Transverse colon (tissue), 4 donors: ENCODE data around the gene RFPL1. TPM values are rescaled to one million over a fixed set of nuclear protein-coding genes. Genes with fewer than 3 reads are reported as not detected.

Experiments
- DNase-seq: peaks from one replicate; pipeline ENCODE4 v3.0.0-alpha.2; 2019
- H3K27ac ChIP-seq, 4 donors: fragments of 200-600 bp; sonication (generic); 2 replicates each; pipeline ENCODE4 v1.5.1; 2016 to 2018; ENCODE audit warnings: inconsistent platforms in 4 of 4
- H3K27me3 ChIP-seq: fragments of 200-600 bp; sonication (generic); 2 replicates; pipeline ENCODE4 v1.5.1; 2017; ENCODE audit warnings: inconsistent platforms
- H3K36me3 ChIP-seq, 4 donors: fragments of 200-600 bp; sonication (generic); 2 replicates each; pipeline ENCODE4 v1.5.1; 2017 to 2019; ENCODE audit warnings: inconsistent platforms in 4 of 4
- H3K4me1 ChIP-seq, 4 donors: fragments of 200-600 bp; sonication (generic); 2 replicates each; pipeline ENCODE4 v1.5.1; 2017 to 2020; ENCODE audit warnings: inconsistent platforms in 4 of 4
- H3K4me3 ChIP-seq, 4 donors: fragments of 200-600 bp; sonication (generic); 1 replicate in 1 of 4; 2 replicates in 3 of 4; pipeline versions ENCODE4 v1.5.1 to v1.6.1; 2017 to 2019; ENCODE audit warnings: inconsistent platforms in 4 of 4
- H3K9me3 ChIP-seq, 2 donors: fragments of 200-600 bp; sonication (generic); 2 replicates each; pipeline ENCODE4 v1.5.1; 2017 to 2019; ENCODE audit warnings: inconsistent platforms in 2 of 2
- EP300 ChIP-seq: sonication (generic); formaldehyde crosslinking; IDR thresholded peaks from one replicate; pipeline ENCODE4 v1.6.1; 2017; ENCODE audit warnings: antibody characterized with exemption, low read depth
- POLR2A ChIP-seq: fragments of 450-650 bp; IDR thresholded peaks from one replicate; pipeline ENCODE4 v1.6.1; 2016; ENCODE audit warnings: antibody characterized with exemption, mild to moderate bottlenecking, moderate library complexity
- POLR2AphosphoS5 ChIP-seq, 3 donors: sonication (generic); formaldehyde crosslinking; IDR thresholded peaks; one replicate each; pipeline ENCODE4 v1.6.1; 2016; ENCODE audit warnings: antibody characterized with exemption in 3 of 3
- WGBS, 2 donors: methylation state at CpG; one replicate each; pipeline ENCODE4 v1.1.5; 2018; ENCODE audit warnings: low coverage in 1 of 2; 5-methylcytosine and 5-hydroxymethylcytosine counted together
- in situ Hi-C, 4 donors: fragments of 200-750 bp; cut with MboI; loops; one replicate each; pipeline versions ENCODE4 v1.15.0 to v1.15.1; 2017; ENCODE audit warnings: low sequenced_read_pairs in 3 of 4, low pct_ligation_motif_present in 1 of 4, low pct_unique_long_range_greater_than_20kb in 1 of 4
- intact Hi-C: fragments of 100-400 bp; cut with DNase I; formaldehyde crosslinking; loops from one replicate; pipeline ENCODE4 v1.15.1; 2023; ENCODE audit warnings: low total_unique reads
- total RNA-seq, 4 donors: library from RNA; depleted of rRNA; stranded (reverse); fragments of >200 nt; gene quantifications; one replicate each; pipeline ENCODE4 v1.1.0, GENCODE V29; 2016
- TF ChIP-seq, protein P1 (sequence below), 5 experiments: fragments of 200-600 bp in 3 of 5; fragments of 450-650 bp in 2 of 5; sonication (generic) in 3 of 5; IDR thresholded peaks; 1 replicate in 2 of 5; 2 replicates in 3 of 5; pipeline ENCODE4 v1.5.1; 2016 to 2017; ENCODE audit warnings: antibody characterized with exemption in 5 of 5, inconsistent platforms in 3 of 5, mild to moderate bottlenecking in 2 of 5, moderate library complexity in 1 of 5

RFPL1 gene
- total RNA-seq, 4 donors from 2014 or later: not detected

DNA sequence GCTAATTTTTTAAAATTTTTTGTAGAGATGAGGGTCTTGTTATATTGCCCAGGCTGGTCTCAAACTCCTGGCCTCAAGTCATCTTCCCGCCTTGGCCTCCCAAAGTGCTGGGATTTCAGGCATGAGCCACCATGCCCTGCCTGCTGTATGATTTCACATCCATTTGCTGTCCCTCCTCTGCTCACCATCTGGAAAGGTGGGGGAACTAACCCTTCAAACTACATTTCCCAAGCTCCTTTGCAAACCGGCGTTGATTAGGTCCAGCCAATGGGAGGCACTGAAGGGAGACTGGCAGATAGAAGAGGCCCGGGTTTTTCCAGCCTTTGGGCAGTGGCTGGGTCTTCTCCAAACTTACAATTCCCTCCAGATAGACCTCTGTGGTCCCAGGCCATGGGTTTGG is 19.3 kb downstream of the RFPL1 start:
- Histone ChIP-seq H3K4me3 (no peak overlapping the region), H3K27ac (no peak overlapping the region), H3K9me3 (no peaks in the 10 kb centered on the region), H3K4me1 (no peaks in the 10 kb centered on the region), H3K27me3 (no peaks in the 10 kb centered on the region), H3K36me3 (no peaks in the 10 kb centered on the region)
- 38% methylated on average over 4 of the region's 4 CpGs; no CpG with 5 or more reads in 1 of the 2 donors for WGBS, 2 donors
- peak; percentile 13 for DNase-seq
- in situ Hi-C loops: no loop called here
- intact Hi-C loops: no loop called here
- TF ChIP-seq EP300: no peak
- TF ChIP-seq POLR2A: no peak
- no peak for TF ChIP-seq POLR2AphosphoS5 (IDR thresholded peaks at IDR 0.05)
- TF ChIP-seq, protein P1, sequence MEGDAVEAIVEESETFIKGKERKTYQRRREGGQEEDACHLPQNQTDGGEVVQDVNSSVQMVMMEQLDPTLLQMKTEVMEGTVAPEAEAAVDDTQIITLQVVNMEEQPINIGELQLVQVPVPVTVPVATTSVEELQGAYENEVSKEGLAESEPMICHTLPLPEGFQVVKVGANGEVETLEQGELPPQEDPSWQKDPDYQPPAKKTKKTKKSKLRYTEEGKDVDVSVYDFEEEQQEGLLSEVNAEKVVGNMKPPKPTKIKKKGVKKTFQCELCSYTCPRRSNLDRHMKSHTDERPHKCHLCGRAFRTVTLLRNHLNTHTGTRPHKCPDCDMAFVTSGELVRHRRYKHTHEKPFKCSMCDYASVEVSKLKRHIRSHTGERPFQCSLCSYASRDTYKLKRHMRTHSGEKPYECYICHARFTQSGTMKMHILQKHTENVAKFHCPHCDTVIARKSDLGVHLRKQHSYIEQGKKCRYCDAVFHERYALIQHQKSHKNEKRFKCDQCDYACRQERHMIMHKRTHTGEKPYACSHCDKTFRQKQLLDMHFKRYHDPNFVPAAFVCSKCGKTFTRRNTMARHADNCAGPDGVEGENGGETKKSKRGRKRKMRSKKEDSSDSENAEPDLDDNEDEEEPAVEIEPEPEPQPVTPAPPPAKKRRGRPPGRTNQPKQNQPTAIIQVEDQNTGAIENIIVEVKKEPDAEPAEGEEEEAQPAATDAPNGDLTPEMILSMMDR (IDR thresholded peaks at IDR 0.05): no peak

DNA sequence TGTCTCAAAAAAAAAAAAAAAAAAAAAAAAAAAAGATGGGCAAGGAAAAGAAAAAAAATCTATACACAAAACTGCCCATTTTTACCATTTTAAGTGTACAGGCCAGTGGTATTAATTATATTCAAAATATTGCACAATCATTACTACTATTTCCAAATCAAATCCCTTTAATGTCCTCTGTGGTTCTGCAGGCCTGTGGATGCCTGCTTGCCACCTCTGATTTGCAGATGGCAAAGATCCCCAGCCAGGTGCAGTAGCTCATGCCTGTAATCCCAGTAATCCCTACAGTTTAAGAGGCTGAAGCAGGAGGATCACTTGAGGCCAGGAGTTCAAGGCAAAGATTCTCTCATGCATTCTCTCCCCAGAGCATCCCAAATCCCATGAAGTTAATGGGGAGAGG is 20.2 kb downstream of the RFPL1 start:
- Histone ChIP-seq H3K27me3 (no peaks in the 10 kb centered on the region), H3K27ac (no peak overlapping the region), H3K4me1 (no peaks in the 10 kb centered on the region), H3K36me3 (no peaks in the 10 kb centered on the region), H3K4me3 (no peak overlapping the region), H3K9me3 (no peaks in the 10 kb centered on the region)
- no peak for DNase-seq
- TF ChIP-seq EP300 (no peak), POLR2A (no peak), POLR2AphosphoS5 (IDR thresholded peaks at IDR 0.05) (no peak)
- TF ChIP-seq, protein P1 (IDR thresholded peaks at IDR 0.05): no peak
- in situ Hi-C loops: no loop called here
- intact Hi-C loops: no loop called here

- intact Hi-C loops (no loop called here), in situ Hi-C loops (no loop called here)
- no peak for DNase-seq
Measured at GRCh38 chr22:29459773-29460172, 21.4 kb downstream of the RFPL1 start.

GRCh38 chr22:29461263-29461662 is 22.9 kb downstream of the RFPL1 start:
- DNase-seq: no peak

More at GRCh38 chr22:29459773-29460172, 21.4 kb downstream of the RFPL1 start:
- TF ChIP-seq, protein P1 (IDR thresholded peaks at IDR 0.05): no peak
- TF ChIP-seq POLR2AphosphoS5 (IDR thresholded peaks at IDR 0.05): no peak
- no peak for TF ChIP-seq EP300
- TF ChIP-seq POLR2A: no peak
- H3K4me3 ChIP-seq: no peak overlapping the region
- H3K36me3 ChIP-seq: no peaks in the 10 kb centered on the region
- no peaks in the 10 kb centered on the region for H3K27me3 ChIP-seq
- WGBS, 2 donors: 76% methylated on average over 6 of the region's 9 CpGs; no CpG with 5 or more reads in 1 of the 2 donors
- no peaks in the 10 kb centered on the region for H3K9me3 ChIP-seq
- no peaks in the 10 kb centered on the region for H3K4me1 ChIP-seq
- H3K27ac ChIP-seq: no peak overlapping the region

More at GRCh38 chr22:29461263-29461662, 22.9 kb downstream of the RFPL1 start:
- Histone ChIP-seq H3K9me3 (no peaks in the 10 kb centered on the region), H3K36me3 (no peaks in the 10 kb centered on the region), H3K4me1 (no peaks in the 10 kb centered on the region), H3K27ac (no peak overlapping the region), H3K4me3 (no peak overlapping the region), H3K27me3 (no peaks in the 10 kb centered on the region)
- in situ Hi-C loops: no loop called here
- 40 to 92% methylated on average over 1 to 5 of the region's 5 CpGs for WGBS, 2 donors
- intact Hi-C loops: no loop called here
- TF ChIP-seq, protein P1 (IDR thresholded peaks at IDR 0.05): no peak
- TF ChIP-seq POLR2AphosphoS5 (IDR thresholded peaks at IDR 0.05): no peak
- TF ChIP-seq EP300: no peak
- TF ChIP-seq POLR2A: no peak
